IMR-90 (cell line): Measurements from ENCODE around the gene BCAR1. TPM values are rescaled to one million over a fixed set of nuclear protein-coding genes. Genes with fewer than 3 reads are reported as not detected.

Experiments used
- ATAC-seq: fragments of 200-7000 bp; cut with Tn5 transposase; 2 replicates; pipeline ENCODE4 v1.9.1; 2020; ENCODE audit warnings: low read depth, mild to moderate bottlenecking, moderate library complexity
- BruUV-seq: library from RNA; stranded (reverse); fragments of 400-500 nt; replicated peaks from 2 replicates; lab custom pipeline; 2021; lab: Mats Ljungman, UMichigan
- CTCF ChIA-PET: fragments of 300-600 bp; formaldehyde crosslinking; extraction: SDS; loops from one replicate; lab custom pipeline; 2021; ENCODE audit warnings: antibody characterized with exemption; lab: Yijun Ruan, JAX
- POLR2A ChIA-PET: fragments of 300-600 bp; sonication (Branson Sonifier 250); formaldehyde crosslinking; loops from one replicate; lab custom pipeline; 2022; ENCODE audit warnings: antibody characterized with exemption; ENCODE audit not compliant: unreplicated experiment; lab: Charles Lee
- DNase-seq: peaks from one replicate; pipeline ENCODE4 v3.0.0; 2013
- H2AFZ ChIP-seq: replicated peaks from 2 replicates; pipeline ENCODE3; 2013; ENCODE audit warnings: low read length, mild to moderate bottlenecking; ENCODE audit not compliant: poor library complexity
- H2AK5ac ChIP-seq: 2 replicates; pipeline ENCODE4 v1.6.1; 2013; ENCODE audit warnings: low read depth, low read length, inconsistent platforms
- H2AK9ac ChIP-seq: replicated peaks from 2 replicates; pipeline ENCODE3; 2013; ENCODE audit warnings: mild to moderate bottlenecking, low read depth, low read length, moderate library complexity; ENCODE audit not compliant: poor library complexity
- H2BK120ac ChIP-seq: 2 replicates; pipeline ENCODE4 v1.6.1; 2013; ENCODE audit warnings: low read depth, low read length, inconsistent platforms
- H2BK15ac ChIP-seq: 3 replicates; pipeline ENCODE4 v1.6.1; 2013; ENCODE audit warnings: low read depth, low read length, inconsistent platforms
- H2BK20ac ChIP-seq: 2 replicates; pipeline ENCODE4 v1.6.1; 2013; ENCODE audit warnings: low read depth, mild to moderate bottlenecking, inconsistent platforms, low read length, moderate library complexity
- H2BK5ac ChIP-seq: 2 replicates; pipeline ENCODE4 v1.6.1; 2013; ENCODE audit warnings: mild to moderate bottlenecking, low read depth, low read length, inconsistent platforms; ENCODE audit not compliant: poor library complexity, severe bottlenecking
- H3K14ac ChIP-seq: replicated peaks from 2 replicates; pipeline ENCODE4 v1.6.1; 2013; ENCODE audit warnings: low read depth, low read length, inconsistent platforms
- H3K18ac ChIP-seq: 2 replicates; pipeline ENCODE4 v1.6.1; 2013; ENCODE audit warnings: low read depth, low read length, control low read depth
- H3K23ac ChIP-seq: 2 replicates; pipeline ENCODE4 v1.6.1; 2013; ENCODE audit warnings: low read depth, low read length, inconsistent platforms
- H3K27ac ChIP-seq: 2 replicates; pipeline ENCODE4 v1.5.1; 2013; ENCODE audit warnings: mild to moderate bottlenecking, control low read depth, low read length; ENCODE audit not compliant: insufficient read depth
- H3K27me3 ChIP-seq: 2 replicates; pipeline ENCODE4 v1.6.1; 2013; ENCODE audit warnings: low read length; ENCODE audit not compliant: control insufficient read depth, insufficient read depth
- H3K36me3 ChIP-seq: 2 replicates; pipeline ENCODE4 v1.6.1; 2013; ENCODE audit warnings: low read length, mixed read lengths; ENCODE audit not compliant: control insufficient read depth, insufficient read depth
- H3K4ac ChIP-seq: 2 replicates; pipeline ENCODE4 v1.6.1; 2013; ENCODE audit warnings: low read depth, low read length, inconsistent platforms
- H3K4me1 ChIP-seq: 2 replicates; pipeline ENCODE4 v1.6.1; 2013; ENCODE audit warnings: low read length, mixed read lengths; ENCODE audit not compliant: control insufficient read depth, insufficient read depth
- H3K4me2 ChIP-seq: 2 replicates; pipeline ENCODE4 v1.6.1; 2013; ENCODE audit warnings: low read depth, mild to moderate bottlenecking, control low read depth, low read length, moderate library complexity
- H3K4me3 ChIP-seq: 2 replicates; pipeline ENCODE4 v1.5.1; 2013; ENCODE audit warnings: low read depth, mild to moderate bottlenecking, control low read depth, low read length, moderate library complexity; ENCODE audit not compliant: insufficient read depth
- H3K56ac ChIP-seq: 2 replicates; pipeline ENCODE4 v1.6.1; 2013; ENCODE audit warnings: low read length, inconsistent platforms; ENCODE audit not compliant: insufficient read depth; ENCODE audit errors: extremely low read depth
- H3K79me1 ChIP-seq, 2 experiments: 2 replicates each; pipeline ENCODE4 v1.6.1; 2013; ENCODE audit warnings: low read length in 2 of 2, inconsistent platforms in 1 of 2, low read depth in 1 of 2
- H3K9ac ChIP-seq: 2 replicates; pipeline ENCODE4 v1.6.1; 2013; ENCODE audit warnings: low read depth, low read length, control low read depth
- H3K9me1 ChIP-seq: 2 replicates; pipeline ENCODE4 v1.6.1; 2013; ENCODE audit warnings: low read length, inconsistent platforms; ENCODE audit not compliant: insufficient read depth
- H3K9me3 ChIP-seq: 2 replicates; pipeline ENCODE4 v1.6.1; 2013; ENCODE audit warnings: low read length; ENCODE audit not compliant: control insufficient read depth, insufficient read depth
- H4K20me1 ChIP-seq: 2 replicates; pipeline ENCODE4 v1.6.1; 2013; ENCODE audit warnings: low read length, inconsistent platforms; ENCODE audit not compliant: insufficient read depth
- H4K5ac ChIP-seq: 2 replicates; pipeline ENCODE4 v1.6.1; 2013; ENCODE audit warnings: mild to moderate bottlenecking, low read depth, low read length, control low read depth
- H4K8ac ChIP-seq, 2 experiments: 2 replicates each; pipeline ENCODE4 v1.6.1; 2013; ENCODE audit warnings: low read depth in 2 of 2, low read length in 2 of 2, control low read depth in 1 of 2, inconsistent platforms in 1 of 2
- H4K91ac ChIP-seq: 2 replicates; pipeline ENCODE4 v1.6.1; 2013; ENCODE audit warnings: low read depth, low read length, inconsistent platforms; ENCODE audit not compliant: insufficient read depth
- BHLHE40 ChIP-seq: fragments of 150-350 bp; IDR thresholded peaks from 2 replicates; pipeline ENCODE4 v1.6.1; 2016; ENCODE audit warnings: mild to moderate bottlenecking, low read depth, low read length
- CEBPB ChIP-seq: IDR thresholded peaks from 2 replicates; pipeline ENCODE4 v1.6.1; 2012; ENCODE audit warnings: low read depth, low read length, improper control_type of control experiment
- CHD1 ChIP-seq: IDR thresholded peaks from 2 replicates; pipeline ENCODE4 v1.6.1; 2012; ENCODE audit warnings: low read depth, low read length, improper control_type of control experiment
- FOS ChIP-seq: fragments of 150-350 bp; IDR thresholded peaks from 2 replicates; pipeline ENCODE4 v1.6.1; 2016; ENCODE audit warnings: low read depth, low read length
- MAFK ChIP-seq: IDR thresholded peaks from 2 replicates; pipeline ENCODE4 v1.6.1; 2012; ENCODE audit warnings: low read depth, low read length, improper control_type of control experiment
- MAZ ChIP-seq: IDR thresholded peaks from 2 replicates; pipeline ENCODE4 v1.6.1; 2012; ENCODE audit warnings: low read depth, mild to moderate bottlenecking, low read length, improper control_type of control experiment, moderate library complexity, borderline replicate concordance
- MXI1 ChIP-seq: IDR thresholded peaks from 2 replicates; pipeline ENCODE4 v1.6.1; 2012; ENCODE audit warnings: low read depth, mild to moderate bottlenecking, low read length, moderate library complexity, borderline replicate concordance
- NFE2L2 ChIP-seq: fragments of 150-350 bp; IDR thresholded peaks from 2 replicates; pipeline ENCODE4 v1.6.1; 2016; ENCODE audit warnings: low read depth, mild to moderate bottlenecking, low read length
- POLR2A ChIP-seq: IDR thresholded peaks from 2 replicates; pipeline ENCODE4 v1.6.1; 2012; ENCODE audit warnings: mild to moderate bottlenecking, low read depth, low read length
- RAD21 ChIP-seq: IDR thresholded peaks from 2 replicates; pipeline ENCODE4 v1.6.1; 2012; ENCODE audit warnings: low read length, improper control_type of control experiment
- RCOR1 ChIP-seq: IDR thresholded peaks from 2 replicates; pipeline ENCODE4 v1.6.1; 2012; ENCODE audit warnings: mild to moderate bottlenecking, low read length, improper control_type of control experiment; ENCODE audit not compliant: insufficient replicate concordance
- RFX5 ChIP-seq: IDR thresholded peaks from 2 replicates; pipeline ENCODE4 v1.8.0; 2012; ENCODE audit warnings: low read depth, mild to moderate bottlenecking, low read length, moderate library complexity
- SMC3 ChIP-seq: fragments of 150-350 bp; IDR thresholded peaks from 2 replicates; pipeline ENCODE4 v1.6.1; 2016; ENCODE audit warnings: low read depth, mild to moderate bottlenecking, antibody characterized with exemption, low read length, moderate library complexity
- WGBS, 2 experiments: methylation state at CpG; one replicate each; pipeline versions ENCODE4 v1.1.5 to v1.1.7; 2013; ENCODE audit warnings: missing lambda C conversion rate in 2 of 2; ENCODE audit not compliant: insufficient read length in 1 of 2; ENCODE audit errors: extremely low coverage in 2 of 2; 5-methylcytosine and 5-hydroxymethylcytosine counted together
- dilution Hi-C: fragments of 300-500 bp; cut with HindIII; formaldehyde crosslinking; loops from one replicate; pipeline ENCODE4 v1.14.3; 2018; ENCODE audit warnings: low sequenced_read_pairs; ENCODE audit not compliant: unreplicated experiment
- in situ Hi-C: fragments of 300-500 bp; cut with MboI; formaldehyde crosslinking; loops from 3 replicates; pipeline ENCODE4 v1.14.3; 2019; ENCODE audit warnings: low sequenced_read_pairs, inconsistent platforms, mixed read lengths
- intact Hi-C: fragments of 100-400 bp; cut with micrococcal nuclease; formaldehyde crosslinking; loops from 2 replicates; pipeline ENCODE4 v1.10.0; 2022
- polyA plus RNA-seq, 3 experiments: library from polyadenylated mRNA; depleted of rRNA; stranded (reverse); fragments of >200 nt; gene quantifications; 2 replicates each; pipeline ENCODE4 v1.2.3, GENCODE V29; 2012; ENCODE audit warnings: low replicate concordance in 1 of 3
- total RNA-seq: library from RNA; depleted of rRNA; stranded (reverse); fragments of >200 nt; gene quantifications from 2 replicates; pipeline ENCODE4 v1.2.3, GENCODE V29; 2012
- TF ChIP-seq, protein P1 (sequence below): fragments of 150-350 bp; IDR thresholded peaks from 2 replicates; pipeline ENCODE4 v1.6.1; 2016; ENCODE audit warnings: low read depth, mild to moderate bottlenecking, low read length, moderate library complexity, borderline replicate concordance
- TF ChIP-seq, protein P2 (sequence below): conservative IDR thresholded peaks from 2 replicates; pipeline ENCODE4 v1.5.1; 2012; ENCODE audit warnings: mild to moderate bottlenecking, low read depth, low read length, improper control_type of control experiment
- TF ChIP-seq, protein P3 (sequence below): fragments of 150-350 bp; IDR thresholded peaks from 2 replicates; pipeline ENCODE4 v1.6.1; 2017; ENCODE audit warnings: mild to moderate bottlenecking, antibody characterized with exemption, low read length, low read depth

BCAR1 gene
- total and polyA plus RNA-seq, 2 of the 4 experiments (the other 2 are of a cell fraction), result 18.1 to 99.4 TPM

GRCh38 chr16:75249441-75249840 is 2.0 kb downstream of the BCAR1 start:
- H3K79me1 ChIP-seq, result peaks cover 4 to 57% of the 10 kb centered on the region in 2 experiments; a peak in 3 of 4 replicates
- H3K27me3 ChIP-seq, result no peaks in the 10 kb centered on the region
- H3K9me1 ChIP-seq, result peaks cover 41% of the 10 kb centered on the region
- H3K56ac ChIP-seq, result no peak overlapping the region; the same call in 1 of the 2 replicates
- peak overlapping the region; percentile 85 for H3K4ac ChIP-seq
- DNase-seq, result no peak
- H3K23ac ChIP-seq, result peak overlapping the region; percentile 87
- H3K14ac ChIP-seq, result peak overlapping the region; percentile 43
- no peak overlapping the region for H4K5ac ChIP-seq
- no peaks in the 10 kb centered on the region for H3K9me3 ChIP-seq
- CTCF ChIA-PET, result interaction anchor here (0.6 to 1.2 kb wide), 2 partner anchors 16 to 1179 kb away, joined by 3 to 4 read pairs; no protein-coding TSS in a partner anchor
- peaks cover 5% of the 10 kb centered on the region; the same call in 1 of the 2 replicates for H3K36me3 ChIP-seq
- H3K4me1 ChIP-seq, result peaks cover 72% of the 10 kb centered on the region
- H4K20me1 ChIP-seq, result peaks cover 77% of the 10 kb centered on the region
- H2BK20ac ChIP-seq, result no peak overlapping the region
- H2AFZ ChIP-seq, result no peak overlapping the region
- H3K4me2 ChIP-seq, result peak overlapping the region; percentile 86
- H2BK120ac ChIP-seq, result 0 out of 2 replicates have a peak overlapping the region, but pooled peaks have one; percentile 25
- POLR2A ChIA-PET, result interaction anchor here (0.5 kb wide), 1 partner anchor 145 kb away, joined by 3 read pairs; no protein-coding TSS in a partner anchor
- peak overlapping the region; percentile 93 for H3K27ac ChIP-seq
- in situ Hi-C loops (no loop called here), intact Hi-C loops (no loop called here), dilution Hi-C loops (no loop called here)
- H4K8ac ChIP-seq, result peak overlapping the region in 1 of 2 experiments; percentile 6; a peak in 1 of 4 replicates
- H2AK9ac ChIP-seq, result peak overlapping the region; percentile 73
- ATAC-seq, result no peak
- H3K4me3 ChIP-seq, result no peak overlapping the region
- peak overlapping the region; percentile 96 for H3K9ac ChIP-seq
- BruUV-seq, result no TSS peak
- WGBS, 2 experiments, result 76% methylated on average over 2 of the region's 5 CpGs; no CpG with 5 or more reads in 1 of the 2 experiments
- H2BK5ac ChIP-seq, result peak overlapping the region; percentile 87
- H2AK5ac ChIP-seq, result peak overlapping the region; percentile 74
- no peak overlapping the region for H4K91ac ChIP-seq
- H3K18ac ChIP-seq, result no peak overlapping the region
- TF ChIP-seq CEBPB (no peak), MXI1 (no peak), RAD21 (no peak), CHD1 (no peak), MAZ (no peak), POLR2A (no peak), MAFK (no peak), NFE2L2 (no peak), RCOR1 (no peak), SMC3 (no peak), BHLHE40 (no peak), FOS (no peak), RFX5 (no peak)
- TF ChIP-seq, protein P1, sequence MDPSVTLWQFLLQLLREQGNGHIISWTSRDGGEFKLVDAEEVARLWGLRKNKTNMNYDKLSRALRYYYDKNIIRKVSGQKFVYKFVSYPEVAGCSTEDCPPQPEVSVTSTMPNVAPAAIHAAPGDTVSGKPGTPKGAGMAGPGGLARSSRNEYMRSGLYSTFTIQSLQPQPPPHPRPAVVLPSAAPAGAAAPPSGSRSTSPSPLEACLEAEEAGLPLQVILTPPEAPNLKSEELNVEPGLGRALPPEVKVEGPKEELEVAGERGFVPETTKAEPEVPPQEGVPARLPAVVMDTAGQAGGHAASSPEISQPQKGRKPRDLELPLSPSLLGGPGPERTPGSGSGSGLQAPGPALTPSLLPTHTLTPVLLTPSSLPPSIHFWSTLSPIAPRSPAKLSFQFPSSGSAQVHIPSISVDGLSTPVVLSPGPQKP, result no peak
- TF ChIP-seq, protein P2, sequence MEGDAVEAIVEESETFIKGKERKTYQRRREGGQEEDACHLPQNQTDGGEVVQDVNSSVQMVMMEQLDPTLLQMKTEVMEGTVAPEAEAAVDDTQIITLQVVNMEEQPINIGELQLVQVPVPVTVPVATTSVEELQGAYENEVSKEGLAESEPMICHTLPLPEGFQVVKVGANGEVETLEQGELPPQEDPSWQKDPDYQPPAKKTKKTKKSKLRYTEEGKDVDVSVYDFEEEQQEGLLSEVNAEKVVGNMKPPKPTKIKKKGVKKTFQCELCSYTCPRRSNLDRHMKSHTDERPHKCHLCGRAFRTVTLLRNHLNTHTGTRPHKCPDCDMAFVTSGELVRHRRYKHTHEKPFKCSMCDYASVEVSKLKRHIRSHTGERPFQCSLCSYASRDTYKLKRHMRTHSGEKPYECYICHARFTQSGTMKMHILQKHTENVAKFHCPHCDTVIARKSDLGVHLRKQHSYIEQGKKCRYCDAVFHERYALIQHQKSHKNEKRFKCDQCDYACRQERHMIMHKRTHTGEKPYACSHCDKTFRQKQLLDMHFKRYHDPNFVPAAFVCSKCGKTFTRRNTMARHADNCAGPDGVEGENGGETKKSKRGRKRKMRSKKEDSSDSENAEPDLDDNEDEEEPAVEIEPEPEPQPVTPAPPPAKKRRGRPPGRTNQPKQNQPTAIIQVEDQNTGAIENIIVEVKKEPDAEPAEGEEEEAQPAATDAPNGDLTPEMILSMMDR, result no peak
- TF ChIP-seq, protein P3, sequence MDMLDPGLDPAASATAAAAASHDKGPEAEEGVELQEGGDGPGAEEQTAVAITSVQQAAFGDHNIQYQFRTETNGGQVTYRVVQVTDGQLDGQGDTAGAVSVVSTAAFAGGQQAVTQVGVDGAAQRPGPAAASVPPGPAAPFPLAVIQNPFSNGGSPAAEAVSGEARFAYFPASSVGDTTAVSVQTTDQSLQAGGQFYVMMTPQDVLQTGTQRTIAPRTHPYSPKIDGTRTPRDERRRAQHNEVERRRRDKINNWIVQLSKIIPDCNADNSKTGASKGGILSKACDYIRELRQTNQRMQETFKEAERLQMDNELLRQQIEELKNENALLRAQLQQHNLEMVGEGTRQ, result no peak
- H2BK15ac ChIP-seq, result no peak overlapping the region; the same call in 2 of the 3 replicates
